ENCODE results near the gene MORN3. TPM values are rescaled to one million over a fixed set of nuclear protein-coding genes. Genes with fewer than 3 reads are reported as not detected.

Gene MORN3
- total and polyA plus RNA-seq, 2 of the 8 experiments (the other 6 are each of a cell fraction or from before 2014, with no cell fraction given): 0.39 to 0.93 TPM

DNA sequence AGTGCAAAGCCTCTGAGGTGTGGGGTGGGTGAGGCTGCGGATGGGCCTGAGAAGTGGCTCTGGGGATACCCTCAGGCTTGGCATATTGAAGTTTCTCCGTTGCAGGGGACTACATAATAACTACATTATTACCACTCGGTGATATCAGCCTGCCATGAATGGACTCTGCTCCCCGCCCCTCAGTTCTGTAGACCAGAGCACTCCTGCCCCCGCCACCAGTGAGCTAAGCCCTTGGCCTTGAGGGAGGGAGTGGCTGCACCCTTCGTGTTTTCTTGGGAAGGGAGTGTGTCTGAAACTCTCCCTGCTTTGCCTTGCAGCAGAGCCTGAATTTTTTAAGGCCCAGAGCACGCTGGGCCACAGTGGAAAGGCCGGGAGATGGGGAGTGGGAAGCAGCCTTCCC lies 41.4 kb downstream of the MORN3 start:
- no peak overlapping the region for H4K5ac ChIP-seq (ENCODE audit: insufficient read length, low read depth, low read length)
- no peak overlapping the region for H3K18ac ChIP-seq (ENCODE audit: extremely low read depth, low read length)
- H3K27me3 ChIP-seq (replicated peaks in 1 of 4; ENCODE audit: control insufficient read depth in 3 of 4, extremely low read depth in 1 of 4, insufficient read depth in 3 of 4, low read length in 3 of 4): no peaks in the 10 kb centered on the region
- no peaks in the 10 kb centered on the region; a peak in 1 of 8 replicates for H3K36me3 ChIP-seq (ENCODE audit: control insufficient read depth in 2 of 4, insufficient read depth in 4 of 4, low read length in 3 of 4)
- peaks cover 11% of the 10 kb centered on the region; the same call in 1 of the 2 replicates for H3K23me2 ChIP-seq (ENCODE audit: low read depth, low read length)
- ChIA-PET CTCF (ENCODE audit: partially characterized antibody) (interaction anchor here (0.8 to 7.1 kb wide), 20 partner anchors 9 to 168 kb away, joined by 3 to 50 read pairs (median 4); partner anchors contain the start of gene MORN3), POLR2A (ENCODE audit: partially characterized antibody) (interaction anchor here (0.9 to 15.7 kb wide), 15 partner anchors 8 to 85 kb away, joined by 3 to 374 read pairs (median 7); partner anchors contain the start of genes KDM2B and MORN3)
- H2AFZ ChIP-seq (ENCODE audit: low read length): no peak overlapping the region
- peaks cover 14 to 27% (median 16%) of the 10 kb centered on the region in 4 experiments for H3K4me1 ChIP-seq (replicated peaks in 1 of 4; ENCODE audit: control insufficient read depth in 3 of 4, insufficient read depth in 4 of 4, low read length in 3 of 4)
- FAIRE-seq: no peak
- H3K27ac ChIP-seq (ENCODE audit: low read depth, low read length): no peak overlapping the region
- H3K23ac ChIP-seq (ENCODE audit: insufficient read length): no peak overlapping the region
- no peak overlapping the region for H3K4ac ChIP-seq (replicated peaks; ENCODE audit: insufficient read length, low read depth, low read length)
- no peak overlapping the region; the same call in 1 of the 2 replicates for H2AK5ac ChIP-seq (ENCODE audit: low read depth, low read length)
- no peaks in the 10 kb centered on the region for H3K9me3 ChIP-seq (ENCODE audit: insufficient read depth in 2 of 2, low read depth in 1 of 2, low read length in 1 of 2)
- H3K79me2 ChIP-seq (ENCODE audit: control insufficient read depth in 1 of 2, insufficient read depth in 2 of 2, low read length in 2 of 2): peaks cover 5 to 58% of the 10 kb centered on the region in 2 experiments
- 0 out of 2 replicates have a peak overlapping the region, but pooled peaks have one; percentile 75 for H2BK5ac ChIP-seq (ENCODE audit: low read depth, low read length)
- DNase-seq (ENCODE audit: low read depth in 1 of 2, low spot score in 2 of 2): no peak
- H3K9ac ChIP-seq (replicated peaks in 1 of 4; ENCODE audit: extremely low read depth in 1 of 4, low read depth in 3 of 4, low read length in 3 of 4): no peak overlapping the region
- H4K20me1 ChIP-seq (replicated peaks in 1 of 2; ENCODE audit: control insufficient read depth in 1 of 2, insufficient read depth in 2 of 2, low read length in 2 of 2): peaks cover 13 to 16% of the 10 kb centered on the region in 2 experiments
- no peak overlapping the region for H2BK120ac ChIP-seq (replicated peaks; ENCODE audit: low read depth, low read length)
- H3K79me1 ChIP-seq (ENCODE audit: low read depth, low read length): peaks cover 22% of the 10 kb centered on the region
- no peak overlapping the region for H4K91ac ChIP-seq (replicated peaks; ENCODE audit: insufficient read length, low read length)
- no peak overlapping the region for H2BK12ac ChIP-seq (ENCODE audit: low read depth, low read length)
- no peak overlapping the region for H3K14ac ChIP-seq (ENCODE audit: insufficient read length)
- peak overlapping the region; percentile 61 to 93 (median 79); a peak in 7 of 8 replicates for H3K4me3 ChIP-seq (ENCODE audit: extremely low read depth in 1 of 4, insufficient read depth in 2 of 4, low read depth in 3 of 4, low read length in 4 of 4)
- no peak overlapping the region for H4K8ac ChIP-seq (ENCODE audit: extremely low read depth, insufficient read depth, low read length)
- WGBS, 2 experiments (ENCODE audit: extremely low coverage in 1 of 2, insufficient coverage in 1 of 2, insufficient read length in 1 of 2, insufficient replicate concordance in 2 of 2, low coverage in 1 of 2, low lambda C conversion rate in 2 of 2, missing lambda C conversion rate in 1 of 2): 74% methylated on average over 8 of the region's 8 CpGs; no CpG with 5 or more reads in 1 of the 2 experiments
- H2BK20ac ChIP-seq (ENCODE audit: low read length): no peak overlapping the region
- no peak for TF ChIP-seq KDM1A (IDR thresholded peaks at IDR 0.05; ENCODE audit: borderline replicate concordance, low read length)
- TF ChIP-seq NRF1 (IDR thresholded peaks at IDR 0.05; ENCODE audit: low read depth, low read length): no peak
- TF ChIP-seq POLR2AphosphoS5 (IDR thresholded peaks at IDR 0.05; ENCODE audit: low read depth, low read length): no peak
- TF ChIP-seq SIX5 (IDR thresholded peaks at IDR 0.05; ENCODE audit: low read depth, low read length): no peak
- TF ChIP-seq NANOG (IDR thresholded peaks at IDR 0.05; ENCODE audit: insufficient read depth, low read depth, low read length, poor library complexity, severe bottlenecking): no peak
- 0 out of 2 replicates have a peak overlapping the region, but pooled peaks have one; percentile 31 for H2BK15ac ChIP-seq (ENCODE audit: low read length)
- peak overlapping the region; percentile 85 to 91 for H3K4me2 ChIP-seq (ENCODE audit: insufficient read depth in 1 of 2, low read depth in 2 of 2, low read length in 2 of 2)
- H3K56ac ChIP-seq (replicated peaks; ENCODE audit: insufficient read length, low read depth, low read length): no peak overlapping the region

Data from H1 (cell line).